ENCODE results near the gene VN1R5. TPM values are rescaled to one million over a fixed set of nuclear protein-coding genes. Genes with fewer than 3 reads are reported as not detected.

VN1R5 gene
- polyA plus RNA-seq, 6 donors from 2014 or later: not detected

GRCh38 chr1:247298124-247298481, 42.2 kb downstream of the VN1R5 start:
- DNase-seq: no peak
- Mint-ChIP-seq H3K4me1 (peaks cover 0 to 4% (median 0%) of the 10 kb centered on the region in 3 donors), H3K9me3 (peaks cover 0 to 2% (median 0%) of the 10 kb centered on the region in 7 donors), H3K36me3 (peaks cover 17 to 19% of the 10 kb centered on the region in 2 donors), H3K27me3 (no peaks in the 10 kb centered on the region), H3K27ac (peak overlapping the region in 1 of 6 donors; percentile 20), H3K4me3 (no peak overlapping the region)
- no peak for ATAC-seq (ENCODE audit: low read depth in 2 of 2)

GRCh38 chr1:247298701-247299100, 42.8 kb downstream of the VN1R5 start:
- no peak overlapping the region for H3K4me3 Mint-ChIP-seq
- ATAC-seq (ENCODE audit: low read depth in 2 of 2) (no peak), DNase-seq (no peak)
- H3K36me3 Mint-ChIP-seq: peaks cover 19 to 23% of the 10 kb centered on the region in 2 donors
- no peak overlapping the region for H3K27ac Mint-ChIP-seq
- peaks cover 0 to 4% (median 0%) of the 10 kb centered on the region in 3 donors for H3K4me1 Mint-ChIP-seq
- H3K27me3 Mint-ChIP-seq: no peaks in the 10 kb centered on the region
- peaks cover 0 to 2% (median 0%) of the 10 kb centered on the region in 7 donors for H3K9me3 Mint-ChIP-seq

GRCh38 chr1:247299723-247300381, 44.0 kb downstream of the VN1R5 start:
- Mint-ChIP-seq H3K36me3 (peaks cover 19 to 27% of the 10 kb centered on the region in 2 donors), H3K27ac (no peak overlapping the region), H3K4me3 (no peak overlapping the region), H3K9me3 (peaks cover 0 to 2% (median 0%) of the 10 kb centered on the region in 7 donors), H3K4me1 (peaks cover 0 to 4% (median 0%) of the 10 kb centered on the region in 3 donors), H3K27me3 (no peaks in the 10 kb centered on the region)
- ATAC-seq (ENCODE audit: low read depth in 2 of 2): no peak
- DNase-seq: no peak

GRCh38 chr1:247300491-247301175, 44.8 kb downstream of the VN1R5 start:
- Mint-ChIP-seq H3K36me3 (peaks cover 19 to 27% of the 10 kb centered on the region in 2 donors), H3K4me1 (peaks cover 0 to 4% (median 0%) of the 10 kb centered on the region in 3 donors), H3K27ac (no peak overlapping the region), H3K4me3 (no peak overlapping the region), H3K9me3 (no peaks in the 10 kb centered on the region), H3K27me3 (no peaks in the 10 kb centered on the region)
- DNase-seq (no peak), ATAC-seq (ENCODE audit: low read depth in 2 of 2) (no peak)

GRCh38 chr1:247301176-247301540, 45.3 kb downstream of the VN1R5 start:
- H3K27me3 Mint-ChIP-seq: no peaks in the 10 kb centered on the region
- H3K4me1 Mint-ChIP-seq: peaks cover 0 to 4% (median 0%) of the 10 kb centered on the region in 3 donors
- H3K9me3 Mint-ChIP-seq: no peaks in the 10 kb centered on the region
- peaks cover 19 to 27% of the 10 kb centered on the region in 2 donors for H3K36me3 Mint-ChIP-seq
- DNase-seq (no peak), ATAC-seq (ENCODE audit: low read depth in 2 of 2) (no peak)
- H3K27ac Mint-ChIP-seq: peak overlapping the region in 1 of 6 donors; percentile 33
- H3K4me3 Mint-ChIP-seq: no peak overlapping the region

- Mint-ChIP-seq H3K27ac (no peak overlapping the region), H3K4me1 (peaks cover 0 to 4% (median 0%) of the 10 kb centered on the region in 3 donors), H3K4me3 (no peak overlapping the region), H3K27me3 (no peaks in the 10 kb centered on the region), H3K9me3 (no peaks in the 10 kb centered on the region), H3K36me3 (peaks cover 30 to 35% of the 10 kb centered on the region in 2 donors)
- ATAC-seq (ENCODE audit: low read depth in 2 of 2) (no peak), DNase-seq (no peak)
Measured at GRCh38 chr1:247303216-247303615, 47.3 kb downstream of the VN1R5 start.

- DNase-seq (no peak), ATAC-seq (ENCODE audit: low read depth in 2 of 2) (no peak)
- peaks cover 0 to 4% (median 0%) of the 10 kb centered on the region in 3 donors for H3K4me1 Mint-ChIP-seq
- no peaks in the 10 kb centered on the region for H3K9me3 Mint-ChIP-seq
- no peak overlapping the region for H3K4me3 Mint-ChIP-seq
- H3K27me3 Mint-ChIP-seq: no peaks in the 10 kb centered on the region
- peak overlapping the region in 2 of 6 donors; percentile 63 to 68 for H3K27ac Mint-ChIP-seq
- peaks cover 34% of the 10 kb centered on the region in 2 donors for H3K36me3 Mint-ChIP-seq
Measured at GRCh38 chr1:247304031-247304430, 48.2 kb downstream of the VN1R5 start.

Other genes with a start within 250 kb of the VN1R5 start
- under 1 TPM in 1 of 6 donors, not detected in 5; 0.08 TPM for gene ZNF695, start 248.0 kb upstream of the VN1R5 start, polyA plus RNA-seq (ENCODE audit: low read depth in 6 of 6)
- gene ZNF670, start 177.3 kb upstream of the VN1R5 start, polyA plus RNA-seq (ENCODE audit: low read depth in 6 of 6): 1 to 10 TPM; 1.8 to 5.0 (median 3.7) TPM
- gene ZNF669, start 151.7 kb upstream of the VN1R5 start, polyA plus RNA-seq (ENCODE audit: low read depth in 6 of 6): 10 to 100 TPM; 40.1 to 82.0 (median 63.6) TPM
- gene ZNF124, start 84.1 kb upstream of the VN1R5 start, polyA plus RNA-seq (ENCODE audit: low read depth in 6 of 6): 10 to 100 TPM in 5 of 6 donors, 1 to 10 TPM in 1; 7.9 to 17.5 (median 10.6) TPM
- 1 to 10 TPM; 2.8 to 6.6 (median 4.6) TPM for gene ZNF496, start 75.8 kb downstream of the VN1R5 start, polyA plus RNA-seq (ENCODE audit: low read depth in 6 of 6)
- under 1 TPM in 3 of 6 donors, not detected in 3; 0.09 to 0.17 (median 0.11) TPM for gene NLRP3, start 160.1 kb downstream of the VN1R5 start, polyA plus RNA-seq (ENCODE audit: low read depth in 6 of 6)
- gene OR2B11, start 202.0 kb downstream of the VN1R5 start, polyA plus RNA-seq (ENCODE audit: low read depth in 6 of 6): not detected